Activated CD8-positive, alpha-beta T cell treated with anti-CD3 and anti-CD28 coated beads, Interleukin-2, amount 10 ng/mL, durations not matched to agents 7 days and 5 days (primary cell): ENCODE data around the gene TMTC2. TPM values are rescaled to one million over a fixed set of nuclear protein-coding genes. Genes with fewer than 3 reads are reported as not detected.

Experiments used
- ATAC-seq: fragments of 150-1000 bp; cut with Tn5 transposase; one replicate; pipeline ENCODE4 v1.10.0; 2021; ENCODE audit warnings: moderate library complexity
- CTCF ChIA-PET: fragments of 350-600 bp; sonication (Branson Sonifier 250); formaldehyde crosslinking; loops from one replicate; lab custom pipeline; 2021; ENCODE audit warnings: antibody characterized with exemption; lab: Charles Lee
- POLR2A ChIA-PET: fragments of 350-600 bp; sonication (Branson Sonifier 250); formaldehyde crosslinking; loops from one replicate; lab custom pipeline; 2021; ENCODE audit warnings: antibody characterized with exemption; lab: Charles Lee
- DNase-seq: peaks from one replicate; pipeline ENCODE4 v3.0.0-alpha.2; 2020
- H3K27ac Mint-ChIP-seq: one replicate; pipeline ENCODE4 v1.8.0; 2021; ENCODE audit warnings: mild to moderate bottlenecking, mixed read lengths
- H3K27me3 Mint-ChIP-seq: one replicate; pipeline ENCODE4 v1.8.0; 2021; ENCODE audit warnings: low read depth, mixed read lengths
- H3K36me3 Mint-ChIP-seq: one replicate; pipeline ENCODE4 v1.8.0; 2021; ENCODE audit warnings: low read depth, mixed read lengths
- H3K4me1 Mint-ChIP-seq: one replicate; pipeline ENCODE4 v1.8.0; 2021; ENCODE audit warnings: low read depth, mixed read lengths
- H3K4me3 Mint-ChIP-seq: one replicate; pipeline ENCODE4 v1.8.0; 2021; ENCODE audit warnings: mild to moderate bottlenecking, mixed read lengths
- H3K9me3 Mint-ChIP-seq: one replicate; pipeline ENCODE4 v1.8.0; 2022; ENCODE audit warnings: mixed read lengths; ENCODE audit not compliant: insufficient read depth
- total RNA-seq, 2 experiments: library from RNA; stranded (reverse); gene quantifications; one replicate each; pipeline ENCODE4 v1.2.3, GENCODE V29; 2021

TMTC2 gene
- total RNA-seq, 2 experiments from 2014 or later = 1.3 to 1.9 TPM

- H3K27me3 Mint-ChIP-seq = no peaks in the 10 kb centered on the region
- H3K4me1 Mint-ChIP-seq = peaks cover 9% of the 10 kb centered on the region
- DNase-seq (no peak), ATAC-seq (no peak)
- no peaks in the 10 kb centered on the region for H3K9me3 Mint-ChIP-seq
- H3K4me3 Mint-ChIP-seq = no peak overlapping the region
- no peaks in the 10 kb centered on the region for H3K36me3 Mint-ChIP-seq
- H3K27ac Mint-ChIP-seq = no peak overlapping the region
- POLR2A ChIA-PET = no interaction called here
- CTCF ChIA-PET = no interaction called here
These were observed 191.3 kb downstream of the TMTC2 start for GRCh38 chr12:82877963-82878362.

GRCh38 chr12:82880442-82880901, 193.8 kb downstream of the TMTC2 start:
- Mint-ChIP-seq H3K9me3 (no peaks in the 10 kb centered on the region), H3K4me1 (peaks cover 4% of the 10 kb centered on the region), H3K27me3 (no peaks in the 10 kb centered on the region), H3K36me3 (no peaks in the 10 kb centered on the region), H3K4me3 (no peak overlapping the region), H3K27ac (no peak overlapping the region)
- DNase-seq (no peak), ATAC-seq (no peak)
- ChIA-PET CTCF (no interaction called here), POLR2A (no interaction called here)

- ATAC-seq = no peak
- ChIA-PET POLR2A (no interaction called here), CTCF (interaction anchor here (0.5 kb wide), 1 partner anchor 696 kb away, joined by 5 read pairs; no protein-coding TSS in a partner anchor)
- no peak overlapping the region for H3K4me3 Mint-ChIP-seq
- no peak overlapping the region for H3K27ac Mint-ChIP-seq
- no peaks in the 10 kb centered on the region for H3K9me3 Mint-ChIP-seq
- no peaks in the 10 kb centered on the region for H3K36me3 Mint-ChIP-seq
- no peak for DNase-seq
- H3K4me1 Mint-ChIP-seq = no peaks in the 10 kb centered on the region
- no peaks in the 10 kb centered on the region for H3K27me3 Mint-ChIP-seq
These were observed 197.0 kb downstream of the TMTC2 start for GRCh38 chr12:82883394-82884355.

GRCh38 chr12:82886671-82887340, 200.1 kb downstream of the TMTC2 start:
- no peak overlapping the region for H3K4me3 Mint-ChIP-seq
- ATAC-seq (no peak), DNase-seq (no peak)
- no peaks in the 10 kb centered on the region for H3K27me3 Mint-ChIP-seq
- H3K4me1 Mint-ChIP-seq = no peaks in the 10 kb centered on the region
- no peaks in the 10 kb centered on the region for H3K9me3 Mint-ChIP-seq
- POLR2A ChIA-PET = no interaction called here
- no peaks in the 10 kb centered on the region for H3K36me3 Mint-ChIP-seq
- CTCF ChIA-PET = no interaction called here
- H3K27ac Mint-ChIP-seq = no peak overlapping the region

- DNase-seq (no peak), ATAC-seq (no peak)
- POLR2A ChIA-PET = no interaction called here
- Mint-ChIP-seq H3K36me3 (no peaks in the 10 kb centered on the region), H3K9me3 (no peaks in the 10 kb centered on the region), H3K4me3 (no peak overlapping the region), H3K27ac (no peak overlapping the region), H3K27me3 (no peaks in the 10 kb centered on the region), H3K4me1 (no peaks in the 10 kb centered on the region)
- CTCF ChIA-PET = no interaction called here
These were observed 207.2 kb downstream of the TMTC2 start for GRCh38 chr12:82893896-82894295.

- ATAC-seq (no peak), DNase-seq (no peak)
- H3K36me3 Mint-ChIP-seq = no peaks in the 10 kb centered on the region
- H3K27ac Mint-ChIP-seq = no peak overlapping the region
- ChIA-PET CTCF (interaction anchor here (0.7 kb wide), 1 partner anchor 210 kb away, joined by 3 read pairs; no protein-coding TSS in a partner anchor), POLR2A (no interaction called here)
- no peaks in the 10 kb centered on the region for H3K9me3 Mint-ChIP-seq
- H3K27me3 Mint-ChIP-seq = no peaks in the 10 kb centered on the region
- H3K4me1 Mint-ChIP-seq = no peaks in the 10 kb centered on the region
- H3K4me3 Mint-ChIP-seq = no peak overlapping the region
These were observed 209.6 kb downstream of the TMTC2 start for GRCh38 chr12:82896277-82896676.

GRCh38 chr12:82896979-82897378, 210.3 kb downstream of the TMTC2 start:
- no peaks in the 10 kb centered on the region for H3K4me1 Mint-ChIP-seq
- ATAC-seq = no peak
- H3K27ac Mint-ChIP-seq = no peak overlapping the region
- no peaks in the 10 kb centered on the region for H3K9me3 Mint-ChIP-seq
- DNase-seq = no peak
- no peak overlapping the region for H3K4me3 Mint-ChIP-seq
- H3K27me3 Mint-ChIP-seq = no peaks in the 10 kb centered on the region
- ChIA-PET POLR2A (no interaction called here), CTCF (interaction anchor here (0.7 kb wide), 1 partner anchor 211 kb away, joined by 3 read pairs; no protein-coding TSS in a partner anchor)
- H3K36me3 Mint-ChIP-seq = no peaks in the 10 kb centered on the region

GRCh38 chr12:82898441-82898840, 211.7 kb downstream of the TMTC2 start:
- CTCF ChIA-PET = interaction anchor here (1.6 kb wide), 1 partner anchor 212 kb away, joined by 10 read pairs; the partner anchor contains the start of gene TMTC2
- ATAC-seq (no peak), DNase-seq (no peak)
- no peaks in the 10 kb centered on the region for H3K36me3 Mint-ChIP-seq
- no peak overlapping the region for H3K27ac Mint-ChIP-seq
- no peaks in the 10 kb centered on the region for H3K4me1 Mint-ChIP-seq
- no peaks in the 10 kb centered on the region for H3K27me3 Mint-ChIP-seq
- no peaks in the 10 kb centered on the region for H3K9me3 Mint-ChIP-seq
- H3K4me3 Mint-ChIP-seq = no peak overlapping the region
- POLR2A ChIA-PET = no interaction called here

- Mint-ChIP-seq H3K4me3 (no peak overlapping the region), H3K27ac (no peak overlapping the region), H3K27me3 (no peaks in the 10 kb centered on the region), H3K9me3 (no peaks in the 10 kb centered on the region), H3K4me1 (no peaks in the 10 kb centered on the region), H3K36me3 (no peaks in the 10 kb centered on the region)
- no peak for ATAC-seq
- DNase-seq = no peak
- CTCF ChIA-PET = interaction anchor here (0.6 kb wide), 1 partner anchor 135 kb away, joined by 5 read pairs; no protein-coding TSS in a partner anchor
- POLR2A ChIA-PET = no interaction called here
These were observed 217.6 kb downstream of the TMTC2 start for GRCh38 chr12:82904219-82904790.

GRCh38 chr12:82910246-82910893, 223.7 kb downstream of the TMTC2 start:
- ChIA-PET CTCF (interaction anchor here (1.0 kb wide), 1 partner anchor 224 kb away, joined by 4 read pairs; the partner anchor contains the start of gene TMTC2), POLR2A (no interaction called here)
- no peak overlapping the region for H3K27ac Mint-ChIP-seq
- H3K36me3 Mint-ChIP-seq = no peaks in the 10 kb centered on the region
- H3K4me1 Mint-ChIP-seq = no peaks in the 10 kb centered on the region
- no peaks in the 10 kb centered on the region for H3K27me3 Mint-ChIP-seq
- ATAC-seq (no peak), DNase-seq (no peak)
- no peak overlapping the region for H3K4me3 Mint-ChIP-seq
- H3K9me3 Mint-ChIP-seq = no peaks in the 10 kb centered on the region

GRCh38 chr12:82912406-82912805, 225.7 kb downstream of the TMTC2 start:
- Mint-ChIP-seq H3K9me3 (no peaks in the 10 kb centered on the region), H3K4me1 (no peaks in the 10 kb centered on the region), H3K36me3 (no peaks in the 10 kb centered on the region), H3K27ac (no peak overlapping the region), H3K4me3 (no peak overlapping the region), H3K27me3 (no peaks in the 10 kb centered on the region)
- ChIA-PET POLR2A (no interaction called here), CTCF (no interaction called here)
- ATAC-seq = no peak
- DNase-seq = no peak
